ENCODE data around the gene HOMER1. TPM values are rescaled to one million over a fixed set of nuclear protein-coding genes. Genes with fewer than 3 reads are reported as not detected.

HOMER1 gene, protein sequence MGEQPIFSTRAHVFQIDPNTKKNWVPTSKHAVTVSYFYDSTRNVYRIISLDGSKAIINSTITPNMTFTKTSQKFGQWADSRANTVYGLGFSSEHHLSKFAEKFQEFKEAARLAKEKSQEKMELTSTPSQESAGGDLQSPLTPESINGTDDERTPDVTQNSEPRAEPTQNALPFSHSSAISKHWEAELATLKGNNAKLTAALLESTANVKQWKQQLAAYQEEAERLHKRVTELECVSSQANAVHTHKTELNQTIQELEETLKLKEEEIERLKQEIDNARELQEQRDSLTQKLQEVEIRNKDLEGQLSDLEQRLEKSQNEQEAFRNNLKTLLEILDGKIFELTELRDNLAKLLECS
- polyA plus RNA-seq = 1 to 10 TPM in 2 of 3 donors, under 1 TPM in 1; 0.11 to 4.1 (median 1.9) TPM

DNA sequence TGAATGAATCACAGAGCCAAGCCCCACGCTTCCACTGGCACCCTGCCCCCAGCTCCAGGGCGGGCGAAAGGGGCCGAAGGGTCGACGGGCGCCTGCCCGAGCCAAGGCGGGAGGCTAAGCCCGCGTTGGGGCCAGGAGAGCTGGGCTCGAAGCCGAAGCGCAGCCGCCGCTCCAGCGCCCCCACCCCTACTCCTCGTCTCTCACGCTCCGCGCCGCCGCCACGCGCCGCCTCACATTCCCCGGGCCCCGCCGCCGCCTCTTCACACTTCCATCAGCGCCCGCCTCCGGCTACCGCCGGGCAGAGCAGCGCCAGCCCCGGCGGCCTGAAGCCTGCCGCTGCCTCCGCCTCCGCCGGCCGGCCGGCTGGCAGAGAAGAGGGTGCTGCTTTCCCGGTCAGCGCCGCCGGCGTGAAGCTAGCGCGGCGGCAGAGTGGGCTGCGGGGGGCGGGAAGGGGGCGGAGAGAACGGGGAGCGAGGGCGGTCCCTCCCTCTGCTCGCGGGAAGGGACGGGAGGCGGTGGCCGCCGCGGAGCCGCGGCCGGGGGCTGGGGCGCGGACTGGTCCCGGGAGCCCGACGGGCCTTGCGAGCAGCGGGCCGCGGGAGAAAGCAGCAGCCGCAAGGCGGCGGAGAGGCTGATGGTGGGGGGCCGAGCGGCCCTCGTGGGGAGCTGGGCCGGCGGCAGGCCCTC lies at the start of gene HOMER1:
TSS of gene HOMER1 (minus strand) at position 431 of the 687 bp plus-strand sequence. CDS start 1,360 bp downstream, outside the sequence.
- peak within 1 kb of the TSS; percentile 93 to 100 (median 98) for H3K27ac Mint-ChIP-seq
- peaks cover 22 to 37% (median 30%) of the 10 kb centered on the region in 3 donors for H3K27me3 Mint-ChIP-seq (ENCODE audit: low read depth in 3 of 3)
- no peaks in the 10 kb centered on the region for H3K36me3 Mint-ChIP-seq
- DNase-seq = peak; percentile 78 to 82 (median 81)
- H3K9me3 Mint-ChIP-seq = peaks cover 0 to 4% (median 0%) of the 10 kb centered on the region in 6 donors
- peaks cover 21 to 25% of the 10 kb centered on the region in 2 donors for H3K4me1 Mint-ChIP-seq
- H3K4me3 Mint-ChIP-seq = peak within 1 kb of the TSS; percentile 93 to 99 (median 98)

DNA sequence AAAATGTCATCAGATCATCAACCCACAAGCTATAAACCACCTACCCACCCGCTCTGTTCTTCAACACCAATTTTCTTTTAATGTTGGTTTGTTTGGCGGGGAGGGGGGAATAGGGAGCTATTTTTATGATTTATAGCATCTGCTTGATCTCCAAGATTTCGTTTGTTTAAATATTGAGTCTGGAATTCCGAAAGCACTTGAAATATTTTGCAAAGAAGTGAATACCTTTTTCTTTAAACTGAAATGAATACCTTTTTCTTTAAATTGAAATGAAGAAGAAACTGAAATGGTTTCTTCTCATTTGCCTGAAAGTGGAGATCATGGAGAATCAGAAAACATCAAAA lies 49.3 kb upstream of the HOMER1 start:
- no peak overlapping the region for H3K27ac Mint-ChIP-seq
- peaks cover 2 to 7% (median 4%) of the 10 kb centered on the region in 3 donors for H3K27me3 Mint-ChIP-seq (ENCODE audit: low read depth in 3 of 3)
- no peak overlapping the region for H3K4me3 Mint-ChIP-seq
- H3K4me1 Mint-ChIP-seq = peaks cover 18 to 31% of the 10 kb centered on the region in 2 donors
- no peaks in the 10 kb centered on the region for H3K9me3 Mint-ChIP-seq
- no peak for DNase-seq
- no peaks in the 10 kb centered on the region for H3K36me3 Mint-ChIP-seq

DNA sequence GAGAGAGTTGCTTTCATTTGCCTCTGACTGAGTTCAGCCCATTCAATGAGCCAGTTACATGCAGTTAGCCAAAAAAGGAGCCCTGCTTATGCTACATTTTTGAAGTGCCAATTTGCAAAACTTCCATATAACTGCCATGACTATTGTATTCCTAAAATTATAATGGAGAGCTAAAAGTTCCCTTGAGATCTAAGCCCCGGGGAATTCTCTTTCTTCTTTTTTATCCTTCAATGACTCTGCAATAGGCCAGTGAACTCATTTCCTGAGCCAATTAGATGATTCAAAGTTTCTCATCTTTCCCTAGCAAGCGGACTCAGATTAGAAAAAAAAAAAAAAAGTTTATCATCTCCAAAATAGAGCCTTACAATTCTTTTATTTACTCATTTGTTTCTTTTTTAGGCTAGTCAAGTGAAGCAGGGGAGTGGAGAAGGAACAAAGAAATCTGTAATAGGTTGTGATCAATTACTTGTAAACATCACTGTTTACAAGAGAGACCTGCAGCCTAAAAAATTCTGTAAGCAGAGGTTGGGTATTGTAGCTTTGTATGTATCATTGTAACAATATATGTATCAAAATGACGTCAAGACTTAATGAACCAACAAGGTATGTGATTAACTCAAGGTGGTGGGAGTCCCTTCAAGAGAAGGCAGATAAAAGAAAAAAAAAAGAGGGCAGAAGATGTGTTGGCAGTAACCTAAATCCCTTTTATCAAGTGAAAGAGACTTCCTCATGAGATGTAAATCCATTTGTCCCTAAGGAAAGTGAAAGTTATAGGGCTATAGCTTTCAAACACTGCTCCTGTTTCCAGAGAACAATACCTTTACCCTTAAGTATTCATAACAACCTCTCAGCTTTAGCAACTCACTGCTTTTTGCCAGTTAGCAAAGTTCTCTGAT lies 48.7 kb upstream of the HOMER1 start:
- H3K27ac Mint-ChIP-seq = peak overlapping the region in 4 of 6 donors; percentile 36 to 86 (median 66)
- no peak overlapping the region for H3K4me3 Mint-ChIP-seq
- H3K36me3 Mint-ChIP-seq = no peaks in the 10 kb centered on the region

DNA sequence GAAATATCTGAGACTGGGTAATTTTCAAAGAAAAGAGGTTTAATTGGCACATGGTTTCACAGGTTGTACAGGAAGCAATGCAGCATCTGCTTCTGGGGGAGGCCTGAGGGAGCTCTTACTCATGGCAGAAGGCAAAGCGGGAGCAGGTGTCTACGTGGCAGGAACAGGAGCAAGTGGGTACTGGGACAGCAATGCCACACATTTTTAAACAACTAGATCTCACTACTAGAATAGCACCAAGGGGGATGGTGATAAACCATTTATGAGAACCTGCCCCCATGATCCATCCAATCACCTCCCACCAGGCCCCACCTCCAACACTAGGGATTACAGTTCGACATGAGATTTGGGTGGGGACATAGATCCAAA lies 47.6 kb upstream of the HOMER1 start:
- peak overlapping the region; percentile 63 to 92 (median 87) for H3K27ac Mint-ChIP-seq
- DNase-seq = peak in 1 of 3 donors; percentile 31
- peak overlapping the region; percentile 26 to 68 (median 58) for H3K4me3 Mint-ChIP-seq
- peaks cover 2 to 5% (median 4%) of the 10 kb centered on the region in 3 donors for H3K27me3 Mint-ChIP-seq (ENCODE audit: low read depth in 3 of 3)
- H3K4me1 Mint-ChIP-seq = peaks cover 18 to 31% of the 10 kb centered on the region in 2 donors
- no peaks in the 10 kb centered on the region for H3K9me3 Mint-ChIP-seq
- H3K36me3 Mint-ChIP-seq = no peaks in the 10 kb centered on the region

More for the DNA sequence above, 48.7 kb upstream of the HOMER1 start:
- Mint-ChIP-seq H3K9me3 (no peaks in the 10 kb centered on the region), H3K4me1 (peaks cover 18 to 31% of the 10 kb centered on the region in 2 donors), H3K27me3 (ENCODE audit: low read depth in 3 of 3) (peaks cover 2 to 5% (median 2%) of the 10 kb centered on the region in 3 donors)
- no peak for DNase-seq

DNA sequence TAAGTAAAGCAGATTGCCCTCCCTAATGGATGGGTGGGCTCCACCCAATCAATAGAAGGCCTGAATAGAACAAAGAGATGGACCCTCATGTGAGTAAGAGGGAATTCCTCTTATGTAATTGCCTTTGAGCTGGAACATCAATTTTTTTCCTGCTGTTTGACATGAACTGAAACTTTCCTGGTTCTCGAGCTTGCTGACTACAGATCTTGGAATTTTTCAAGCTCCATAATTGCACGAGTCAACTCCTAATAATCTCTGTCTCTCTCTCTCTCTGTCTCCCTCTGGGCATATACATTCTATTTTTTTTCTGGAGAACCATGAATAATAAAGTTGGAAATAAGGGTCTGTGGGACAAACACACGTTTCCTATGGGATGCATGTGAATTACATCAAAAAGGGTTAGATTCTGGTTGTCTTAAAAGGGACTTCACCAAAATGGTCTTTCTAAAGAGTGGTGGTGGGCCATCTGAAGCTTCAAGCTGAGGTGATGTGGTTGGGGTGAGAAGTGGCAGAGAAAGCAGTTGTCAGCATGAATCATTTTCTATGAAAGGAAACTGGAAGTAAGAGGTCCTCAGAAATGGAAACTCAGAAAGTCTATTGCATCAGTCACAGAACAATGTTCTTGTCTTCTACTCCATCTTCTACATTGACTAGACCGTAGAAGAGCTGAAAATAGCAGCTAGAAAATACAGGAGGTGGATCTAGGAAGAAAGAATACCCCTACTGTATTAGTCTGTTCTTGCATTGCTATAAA lies 47.0 kb upstream of the HOMER1 start:
- peak; percentile 32 to 43 (median 40) for DNase-seq
- H3K36me3 Mint-ChIP-seq = no peaks in the 10 kb centered on the region
- H3K4me3 Mint-ChIP-seq = peak overlapping the region; percentile 26 to 68 (median 58)
- peaks cover 18 to 31% of the 10 kb centered on the region in 2 donors for H3K4me1 Mint-ChIP-seq
- peak overlapping the region; percentile 63 to 92 (median 87) for H3K27ac Mint-ChIP-seq
- H3K9me3 Mint-ChIP-seq = no peaks in the 10 kb centered on the region
- peaks cover 2 to 5% (median 4%) of the 10 kb centered on the region in 3 donors for H3K27me3 Mint-ChIP-seq (ENCODE audit: low read depth in 3 of 3)

DNA sequence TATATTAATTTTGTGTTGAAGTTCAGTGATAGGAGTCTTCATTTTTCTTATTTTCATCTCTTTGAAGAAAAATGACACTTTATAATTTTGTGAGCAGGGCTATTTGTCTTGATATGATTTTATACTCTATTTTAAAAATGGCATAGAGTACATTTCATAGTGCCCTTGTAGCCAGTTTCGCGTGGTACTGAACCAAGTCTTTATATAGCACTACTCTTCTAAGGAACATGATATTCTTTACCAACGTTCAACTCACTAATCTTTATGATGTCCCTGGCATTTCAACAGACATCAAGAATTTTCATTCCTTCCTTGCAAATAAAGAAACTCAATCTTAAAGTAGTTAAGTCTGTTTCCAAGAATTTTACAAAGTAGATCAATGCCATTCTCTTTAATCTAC lies 41.5 kb upstream of the HOMER1 start:
- H3K9me3 Mint-ChIP-seq = no peaks in the 10 kb centered on the region
- H3K4me3 Mint-ChIP-seq = no peak overlapping the region
- DNase-seq = no peak
- H3K27me3 Mint-ChIP-seq (ENCODE audit: low read depth in 3 of 3) = peaks cover 0 to 2% (median 2%) of the 10 kb centered on the region in 3 donors
- H3K27ac Mint-ChIP-seq = no peak overlapping the region
- H3K4me1 Mint-ChIP-seq = peaks cover 4 to 9% of the 10 kb centered on the region in 2 donors
- H3K36me3 Mint-ChIP-seq = no peaks in the 10 kb centered on the region

DNA sequence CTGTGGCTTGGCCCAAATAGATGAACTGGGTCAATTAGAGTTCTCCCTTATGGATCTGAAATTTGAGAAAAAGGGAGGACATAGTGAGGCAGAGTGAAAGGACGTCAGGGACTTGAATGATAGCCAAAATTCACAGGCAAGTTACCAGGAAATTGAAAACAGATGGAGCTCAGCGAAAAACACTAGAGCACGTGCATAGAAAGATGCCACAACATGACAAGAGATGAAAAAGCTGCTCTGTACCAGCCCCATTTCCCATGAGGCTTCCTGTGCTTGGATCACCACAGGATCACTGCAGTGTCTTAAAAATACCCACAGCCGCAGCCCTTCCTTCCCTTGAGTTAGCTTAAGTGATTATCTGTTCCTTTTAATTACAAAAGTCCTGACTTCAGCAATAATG lies 39.0 kb upstream of the HOMER1 start:
- Mint-ChIP-seq H3K4me3 (no peak overlapping the region), H3K9me3 (no peaks in the 10 kb centered on the region), H3K27ac (no peak overlapping the region), H3K4me1 (no peaks in the 10 kb centered on the region), H3K27me3 (ENCODE audit: low read depth in 3 of 3) (peaks cover 0 to 2% (median 0%) of the 10 kb centered on the region in 3 donors), H3K36me3 (no peaks in the 10 kb centered on the region)
- DNase-seq = no peak

DNA sequence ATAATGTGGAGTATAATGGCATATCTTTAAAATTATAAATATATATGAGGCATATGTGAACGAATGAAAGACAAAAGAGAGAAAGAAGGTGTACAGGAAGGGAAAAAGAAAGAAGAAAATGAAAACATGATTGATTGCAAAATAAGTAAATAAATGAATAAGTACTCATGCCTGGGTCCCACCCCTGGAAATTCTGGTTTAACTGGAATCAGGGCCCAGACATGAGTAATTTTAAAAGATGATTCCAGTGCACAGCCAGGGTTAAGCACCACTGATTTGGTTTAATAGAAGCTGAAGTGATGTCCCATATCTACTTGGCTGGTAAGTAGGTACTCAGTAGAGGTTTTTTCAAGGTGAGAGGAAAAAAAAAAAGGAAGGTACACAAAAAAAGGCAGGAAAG lies 34.0 kb upstream of the HOMER1 start:
- no peaks in the 10 kb centered on the region for H3K4me1 Mint-ChIP-seq
- no peaks in the 10 kb centered on the region for H3K9me3 Mint-ChIP-seq
- DNase-seq = no peak
- no peaks in the 10 kb centered on the region for H3K36me3 Mint-ChIP-seq
- no peak overlapping the region for H3K27ac Mint-ChIP-seq
- peaks cover 0 to 2% (median 0%) of the 10 kb centered on the region in 3 donors for H3K27me3 Mint-ChIP-seq (ENCODE audit: low read depth in 3 of 3)
- no peak overlapping the region for H3K4me3 Mint-ChIP-seq

DNA sequence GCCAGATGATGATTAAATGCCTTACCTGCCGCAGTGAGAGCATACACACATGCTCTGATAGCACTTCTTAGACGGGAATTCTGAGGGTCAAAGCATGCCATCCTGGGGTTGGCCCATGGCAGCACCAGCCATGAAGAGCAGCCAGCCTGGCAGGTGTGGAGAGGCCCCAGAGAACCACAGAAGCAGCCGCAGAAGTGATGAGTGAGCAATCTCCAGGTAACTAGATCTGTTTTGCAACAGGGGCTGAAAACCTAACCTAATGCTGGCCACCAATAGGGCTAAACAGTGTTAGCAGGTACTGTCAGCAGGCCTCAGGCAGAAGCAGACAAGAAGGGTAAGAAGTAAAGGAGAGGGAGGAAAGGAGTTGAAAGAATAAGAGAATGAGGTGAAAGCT lies 33.5 kb upstream of the HOMER1 start:
- no peaks in the 10 kb centered on the region for H3K36me3 Mint-ChIP-seq
- no peak overlapping the region for H3K27ac Mint-ChIP-seq
- peaks cover 0 to 2% (median 0%) of the 10 kb centered on the region in 3 donors for H3K27me3 Mint-ChIP-seq (ENCODE audit: low read depth in 3 of 3)
- no peak for DNase-seq
- H3K4me1 Mint-ChIP-seq = no peaks in the 10 kb centered on the region
- H3K9me3 Mint-ChIP-seq = no peaks in the 10 kb centered on the region
- H3K4me3 Mint-ChIP-seq = no peak overlapping the region

DNA sequence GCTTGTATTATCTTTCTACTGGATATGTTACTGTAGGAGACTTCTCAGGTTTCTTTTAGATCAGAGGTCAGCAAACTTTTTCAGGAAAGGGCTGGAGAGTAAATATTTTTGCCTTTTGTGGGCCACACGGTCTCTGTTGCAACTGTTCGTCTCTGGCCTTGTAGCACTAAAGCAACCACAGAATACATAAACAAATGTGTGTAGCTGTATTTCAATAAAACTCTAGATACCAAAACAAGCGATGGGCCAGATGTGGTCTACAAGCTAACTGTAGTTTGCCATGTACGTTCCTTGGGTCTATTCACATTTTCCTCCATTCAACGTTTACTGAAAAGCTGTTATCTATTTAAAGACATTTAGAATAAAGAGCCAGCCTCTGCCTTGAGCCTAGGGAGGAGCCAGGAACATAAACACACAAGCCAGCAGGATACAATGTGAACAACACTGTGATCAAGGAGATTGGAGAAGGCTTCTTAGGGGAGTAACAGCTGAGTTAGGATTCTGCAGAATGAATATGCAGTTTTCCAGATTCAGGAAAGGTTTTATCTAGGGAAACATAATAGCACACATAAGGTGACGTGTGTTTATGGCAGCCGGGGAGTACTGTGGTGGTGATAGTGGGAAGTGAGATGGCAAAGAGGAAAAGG lies 33.0 kb upstream of the HOMER1 start:
- no peaks in the 10 kb centered on the region for H3K9me3 Mint-ChIP-seq
- no peaks in the 10 kb centered on the region for H3K36me3 Mint-ChIP-seq
- no peaks in the 10 kb centered on the region for H3K4me1 Mint-ChIP-seq
- H3K27me3 Mint-ChIP-seq (ENCODE audit: low read depth in 3 of 3) = peaks cover 0 to 2% (median 0%) of the 10 kb centered on the region in 3 donors
- no peak overlapping the region for H3K4me3 Mint-ChIP-seq
- no peak for DNase-seq
- no peak overlapping the region for H3K27ac Mint-ChIP-seq

DNA sequence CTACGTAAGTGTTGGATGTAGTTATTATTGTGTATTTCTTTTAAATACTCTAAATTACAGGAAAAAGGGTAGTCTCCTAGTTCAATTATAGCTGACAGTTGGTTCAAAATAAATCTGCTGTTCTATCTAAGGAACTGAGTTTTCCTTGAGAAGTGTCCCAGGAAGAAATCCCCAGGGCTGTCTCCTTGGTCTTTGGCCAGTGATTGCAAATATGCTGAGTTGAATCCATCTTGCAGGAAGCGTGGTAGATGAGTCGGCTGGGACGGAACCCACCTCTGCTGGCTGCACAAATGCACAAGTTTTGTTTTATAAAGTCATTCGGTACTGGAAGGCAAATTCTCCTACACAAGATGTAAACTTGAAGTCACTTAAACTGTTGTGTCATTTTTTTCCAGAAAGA lies 30.2 kb upstream of the HOMER1 start:
- no peak for DNase-seq
- no peak overlapping the region for H3K4me3 Mint-ChIP-seq
- H3K4me1 Mint-ChIP-seq = no peaks in the 10 kb centered on the region
- H3K27ac Mint-ChIP-seq = no peak overlapping the region
- no peaks in the 10 kb centered on the region for H3K36me3 Mint-ChIP-seq
- peaks cover 0 to 2% (median 0%) of the 10 kb centered on the region in 3 donors for H3K27me3 Mint-ChIP-seq (ENCODE audit: low read depth in 3 of 3)
- H3K9me3 Mint-ChIP-seq = no peaks in the 10 kb centered on the region

DNA sequence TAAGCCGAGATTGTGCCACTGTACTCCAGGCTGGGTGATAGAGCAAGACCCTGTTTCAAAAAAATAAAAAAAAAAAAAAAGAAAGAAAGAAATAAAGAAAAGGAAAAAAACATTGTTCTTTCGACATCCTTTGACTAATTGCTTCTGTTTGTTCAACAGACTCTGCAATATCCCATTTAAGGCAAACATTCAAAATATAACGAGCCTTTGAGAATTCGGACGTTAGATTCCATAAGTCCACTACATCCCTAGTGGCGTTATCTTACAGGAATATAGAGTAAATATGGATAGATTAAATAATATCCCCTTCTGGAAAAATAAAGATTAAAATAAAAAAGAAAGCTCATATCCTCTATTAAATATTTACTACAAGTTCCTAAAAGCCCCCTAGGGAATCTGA lies 27.0 kb upstream of the HOMER1 start:
- Mint-ChIP-seq H3K4me1 (no peaks in the 10 kb centered on the region), H3K36me3 (no peaks in the 10 kb centered on the region), H3K27ac (no peak overlapping the region), H3K27me3 (ENCODE audit: low read depth in 3 of 3) (no peaks in the 10 kb centered on the region), H3K9me3 (no peaks in the 10 kb centered on the region), H3K4me3 (no peak overlapping the region)
- no peak for DNase-seq

Measured in immature natural killer cell (primary cell).